ENCODE data around the gene EI24.
"Not testable (repeated sequence)": the region's sequence is repeated elsewhere in the genome, so short reads cannot be mapped to it uniquely, and the experiment has no call there.

Gene EI24

DNA sequence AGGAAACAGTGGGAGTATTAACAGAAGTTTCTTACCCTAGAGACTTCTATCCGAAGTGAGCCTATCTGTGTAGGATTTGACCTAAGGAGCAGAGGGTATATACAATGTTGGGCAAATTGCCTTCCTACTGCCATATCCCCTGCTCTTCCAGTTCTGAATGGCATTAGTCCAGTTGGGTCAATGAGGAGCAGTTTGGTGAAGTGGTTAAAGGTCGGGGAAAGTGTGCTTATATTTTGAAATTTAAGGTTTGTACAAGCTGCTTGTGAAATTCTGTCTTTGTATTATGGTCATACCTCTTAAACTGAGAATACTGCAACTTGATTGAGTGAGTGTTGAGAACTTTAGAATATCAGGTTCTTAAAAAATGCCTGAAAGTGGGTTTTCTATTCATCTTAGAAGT lies 1.7 kb downstream of the EI24 start:
- DNase-seq: no peak
- Histone ChIP-seq H3K9me3 (ENCODE audit: severe bottlenecking) (no peaks in the 10 kb centered on the region), H3K27me3 (ENCODE audit: insufficient read depth, low read depth, severe bottlenecking) (no peaks in the 10 kb centered on the region), H3K27ac (no peak overlapping the region), H3K36me3 (peaks cover 28% of the 10 kb centered on the region), H3K4me3 (ENCODE audit: low read depth, low read length) (no peak overlapping the region)
- TF ChIP-seq, protein P1, sequence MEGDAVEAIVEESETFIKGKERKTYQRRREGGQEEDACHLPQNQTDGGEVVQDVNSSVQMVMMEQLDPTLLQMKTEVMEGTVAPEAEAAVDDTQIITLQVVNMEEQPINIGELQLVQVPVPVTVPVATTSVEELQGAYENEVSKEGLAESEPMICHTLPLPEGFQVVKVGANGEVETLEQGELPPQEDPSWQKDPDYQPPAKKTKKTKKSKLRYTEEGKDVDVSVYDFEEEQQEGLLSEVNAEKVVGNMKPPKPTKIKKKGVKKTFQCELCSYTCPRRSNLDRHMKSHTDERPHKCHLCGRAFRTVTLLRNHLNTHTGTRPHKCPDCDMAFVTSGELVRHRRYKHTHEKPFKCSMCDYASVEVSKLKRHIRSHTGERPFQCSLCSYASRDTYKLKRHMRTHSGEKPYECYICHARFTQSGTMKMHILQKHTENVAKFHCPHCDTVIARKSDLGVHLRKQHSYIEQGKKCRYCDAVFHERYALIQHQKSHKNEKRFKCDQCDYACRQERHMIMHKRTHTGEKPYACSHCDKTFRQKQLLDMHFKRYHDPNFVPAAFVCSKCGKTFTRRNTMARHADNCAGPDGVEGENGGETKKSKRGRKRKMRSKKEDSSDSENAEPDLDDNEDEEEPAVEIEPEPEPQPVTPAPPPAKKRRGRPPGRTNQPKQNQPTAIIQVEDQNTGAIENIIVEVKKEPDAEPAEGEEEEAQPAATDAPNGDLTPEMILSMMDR (IDR thresholded peaks at IDR 0.05; ENCODE audit: low read depth, low read length): no peak

DNA sequence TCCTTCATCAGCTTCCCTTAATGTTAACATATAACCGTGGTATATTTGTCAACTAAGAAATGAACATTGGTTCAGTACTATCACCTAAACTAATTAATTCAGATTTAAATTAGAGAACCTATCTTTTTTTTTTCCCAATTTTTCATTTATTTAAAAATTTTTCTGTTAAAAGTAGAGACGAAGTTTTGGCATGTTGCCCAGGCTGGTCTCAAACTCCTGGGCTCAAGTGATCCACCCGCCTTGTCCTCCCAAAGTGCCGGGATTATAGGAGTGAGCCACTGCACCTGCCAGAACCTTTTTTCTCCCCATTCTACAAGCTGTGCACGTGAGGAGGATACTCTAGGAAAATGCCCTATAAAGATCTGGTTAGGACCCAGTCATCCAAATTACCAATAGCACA lies 3.6 kb downstream of the EI24 start:
- H3K36me3 ChIP-seq: peaks cover 47% of the 10 kb centered on the region
- no peak overlapping the region for H3K27ac ChIP-seq
- DNase-seq: no peak
- no peak overlapping the region for H3K4me3 ChIP-seq (ENCODE audit: low read depth, low read length)
- TF ChIP-seq, protein P1 (IDR thresholded peaks at IDR 0.05; ENCODE audit: low read depth, low read length): no peak
- no peaks in the 10 kb centered on the region for H3K27me3 ChIP-seq (ENCODE audit: insufficient read depth, low read depth, severe bottlenecking)
- no peaks in the 10 kb centered on the region for H3K9me3 ChIP-seq (ENCODE audit: severe bottlenecking)

DNA sequence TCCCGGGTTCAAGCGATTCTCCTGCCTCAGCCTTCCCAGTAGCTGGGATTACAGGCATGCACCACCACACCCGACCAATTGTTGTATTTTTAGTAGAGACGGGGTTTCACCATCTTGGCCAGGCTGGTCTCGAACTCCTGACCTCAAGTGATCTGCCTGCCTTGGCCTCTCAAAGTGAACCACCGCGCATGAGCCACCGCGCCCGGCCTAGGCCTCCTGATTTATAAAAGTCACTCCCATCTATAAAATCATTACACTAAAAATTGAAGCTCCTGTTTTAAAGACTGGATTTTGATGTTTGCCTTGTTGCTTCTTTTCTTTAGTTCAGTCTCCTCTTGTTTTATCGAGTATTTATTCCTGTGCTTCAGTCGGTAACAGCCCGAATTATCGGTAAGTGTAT lies 7.9 kb downstream of the EI24 start:
- H3K36me3 ChIP-seq: peaks cover 76% of the 10 kb centered on the region
- not testable (repeated sequence) for H3K27me3 ChIP-seq (ENCODE audit: insufficient read depth, low read depth, severe bottlenecking); H3K27ac ChIP-seq; DNase-seq; H3K9me3 ChIP-seq (ENCODE audit: severe bottlenecking); H3K4me3 ChIP-seq (ENCODE audit: low read depth, low read length)

DNA sequence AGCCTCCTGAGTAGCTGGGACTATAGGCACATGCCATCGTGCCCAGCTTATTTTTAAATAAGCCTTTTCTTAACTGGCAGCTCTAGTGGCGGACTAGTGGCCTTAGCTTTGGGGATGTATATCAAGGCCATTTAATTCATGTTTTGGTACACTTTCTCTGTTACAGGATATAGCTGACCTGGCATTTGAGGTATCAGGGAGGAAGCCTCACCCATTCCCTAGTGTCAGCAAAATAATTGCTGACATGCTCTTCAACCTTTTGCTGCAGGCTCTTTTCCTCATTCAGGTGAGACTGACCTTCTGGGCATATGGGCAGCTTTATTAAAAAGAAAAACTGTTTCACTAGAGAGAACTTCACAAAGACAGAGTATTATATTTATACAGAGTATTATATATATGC lies 9.5 kb downstream of the EI24 start:
- Histone ChIP-seq H3K27me3 (ENCODE audit: insufficient read depth, low read depth, severe bottlenecking) (no peaks in the 10 kb centered on the region), H3K4me3 (ENCODE audit: low read depth, low read length) (no peak overlapping the region), H3K36me3 (peaks cover 83% of the 10 kb centered on the region), H3K9me3 (ENCODE audit: severe bottlenecking) (no peaks in the 10 kb centered on the region), H3K27ac (no peak overlapping the region)
- TF ChIP-seq, protein P1 (IDR thresholded peaks at IDR 0.05; ENCODE audit: low read depth, low read length): no peak
- no peak for DNase-seq

DNA sequence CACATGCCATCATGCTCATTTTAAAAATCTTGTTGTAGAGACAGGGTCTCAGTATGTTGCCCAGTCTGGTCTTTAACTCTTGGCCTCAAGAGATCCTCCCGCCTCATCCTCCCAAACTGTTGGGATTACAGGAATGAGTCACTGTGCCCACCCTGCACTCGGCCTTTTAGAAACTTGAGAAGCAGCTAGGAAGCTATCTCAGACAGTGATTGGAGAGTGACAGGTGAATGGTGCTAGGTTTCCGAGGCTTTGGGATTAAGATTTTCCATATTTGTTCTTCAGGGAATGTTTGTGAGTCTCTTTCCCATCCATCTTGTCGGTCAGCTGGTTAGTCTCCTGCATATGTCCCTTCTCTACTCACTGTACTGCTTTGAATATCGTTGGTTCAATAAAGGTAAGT lies 10.5 kb downstream of the EI24 start:
- peaks cover 80% of the 10 kb centered on the region for H3K36me3 ChIP-seq
- no peaks in the 10 kb centered on the region for H3K27me3 ChIP-seq (ENCODE audit: insufficient read depth, low read depth, severe bottlenecking)
- no peak overlapping the region for H3K27ac ChIP-seq
- no peak for DNase-seq
- TF ChIP-seq, protein P1 (IDR thresholded peaks at IDR 0.05; ENCODE audit: low read depth, low read length): no peak
- no peak overlapping the region for H3K4me3 ChIP-seq (ENCODE audit: low read depth, low read length)
- H3K9me3 ChIP-seq (ENCODE audit: severe bottlenecking): no peaks in the 10 kb centered on the region

DNA sequence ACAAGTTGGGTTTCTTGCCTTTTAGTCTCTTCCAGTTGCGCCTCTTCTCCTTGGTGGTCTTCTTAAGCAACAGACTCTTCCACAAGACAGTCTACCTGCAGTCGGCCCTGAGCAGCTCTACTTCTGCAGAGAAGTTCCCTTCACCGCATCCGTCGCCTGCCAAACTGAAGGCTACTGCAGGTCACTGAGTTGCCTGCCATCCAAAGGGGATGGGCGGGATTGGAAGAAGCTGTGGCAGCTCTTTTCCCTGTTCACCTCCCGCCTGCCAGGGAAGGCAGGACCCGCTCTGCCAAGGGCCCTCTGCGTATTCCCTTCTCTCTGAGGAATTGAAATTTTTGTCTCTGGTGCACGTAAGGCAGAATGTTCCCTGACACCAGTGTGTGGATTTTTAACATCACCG lies 14.2 kb downstream of the EI24 start:
- no peak for DNase-seq
- peaks cover 49% of the 10 kb centered on the region for H3K36me3 ChIP-seq
- no peaks in the 10 kb centered on the region for H3K27me3 ChIP-seq (ENCODE audit: insufficient read depth, low read depth, severe bottlenecking)
- H3K9me3 ChIP-seq (ENCODE audit: severe bottlenecking): no peaks in the 10 kb centered on the region
- TF ChIP-seq, protein P1 (IDR thresholded peaks at IDR 0.05; ENCODE audit: low read depth, low read length): no peak
- H3K27ac ChIP-seq: no peak overlapping the region
- no peak overlapping the region for H3K4me3 ChIP-seq (ENCODE audit: low read depth, low read length)

All from WERI-Rb-1 (cell line).